Activated naive CD4-positive, alpha-beta T cell treated with anti-CD3 and anti-CD28 coated beads, Interleukin-2, amount 50 U/mL, for 24 hours (primary cell): ENCODE measurements around the gene ADAP1.

Experiments
- H3K27ac Mint-ChIP-seq: one replicate; pipeline ENCODE4 v1.8.0; 2021; ENCODE audit warnings: mild to moderate bottlenecking, mixed read lengths
- H3K27me3 Mint-ChIP-seq: one replicate; pipeline ENCODE4 v1.8.0; 2021; ENCODE audit warnings: mixed read lengths
- H3K36me3 Mint-ChIP-seq: one replicate; pipeline ENCODE4 v1.8.0; 2021; ENCODE audit warnings: mixed read lengths
- H3K4me1 Mint-ChIP-seq: one replicate; pipeline ENCODE4 v1.8.0; 2021; ENCODE audit warnings: mixed read lengths
- H3K4me3 Mint-ChIP-seq: one replicate; pipeline ENCODE4 v1.8.0; 2021; ENCODE audit warnings: mild to moderate bottlenecking, mixed read lengths
- H3K9me3 Mint-ChIP-seq: one replicate; pipeline ENCODE4 v1.8.0; 2021; ENCODE audit warnings: mixed read lengths

The ADAP1 gene

DNA sequence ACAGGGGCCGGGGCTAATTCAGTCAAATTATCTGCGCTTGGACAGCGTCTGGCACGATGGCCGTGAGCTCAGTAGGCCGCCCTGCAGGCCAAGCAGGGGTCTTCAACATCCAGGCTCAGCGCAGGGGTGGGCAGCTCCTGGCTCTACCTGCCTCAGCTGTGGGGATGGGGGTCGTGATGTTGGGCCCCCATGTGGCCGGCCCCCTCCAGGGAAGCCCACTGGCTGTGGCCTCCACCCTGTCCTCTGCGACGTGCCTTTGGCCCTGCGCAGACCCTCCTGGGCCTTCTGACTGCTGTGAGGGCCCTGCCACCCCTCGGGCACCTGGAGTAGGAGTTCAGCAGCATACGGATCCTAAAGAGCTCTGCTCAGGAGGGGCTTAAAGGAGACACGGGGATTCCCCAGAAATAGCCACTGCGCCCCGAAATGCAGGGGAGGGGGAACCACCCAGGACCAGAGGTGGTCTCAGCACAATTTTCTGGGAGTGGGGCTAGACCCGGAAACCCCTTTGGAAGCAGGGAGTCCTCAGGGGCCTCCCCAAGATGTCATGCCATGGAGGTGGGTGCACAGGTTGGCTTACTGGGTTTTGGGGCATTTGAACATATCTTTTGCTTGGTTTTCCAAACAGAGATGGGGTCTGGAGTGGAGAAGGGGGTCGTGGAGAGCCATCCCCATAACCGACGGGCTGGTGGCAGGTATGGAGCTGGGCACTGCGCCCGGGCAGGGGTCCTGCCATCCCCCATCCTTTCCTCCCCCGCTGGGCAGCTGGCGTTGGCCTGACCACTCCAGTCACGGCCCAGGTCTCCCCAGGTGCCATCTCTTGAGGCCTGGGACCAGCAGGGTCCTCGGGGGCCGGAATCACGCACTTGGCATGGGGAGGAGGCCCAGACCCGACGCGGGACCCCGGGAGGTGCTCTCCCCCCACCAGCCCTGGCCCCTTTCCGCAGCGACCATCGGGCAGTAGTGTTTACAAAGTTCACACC is 4.0 kb upstream of the ADAP1 start:
- Mint-ChIP-seq H3K27ac (no peak overlapping the region), H3K9me3 (no peaks in the 10 kb centered on the region), H3K27me3 (peaks cover 5% of the 10 kb centered on the region), H3K4me1 (peaks cover 1% of the 10 kb centered on the region), H3K36me3 (no peaks in the 10 kb centered on the region), H3K4me3 (no peak overlapping the region)

DNA sequence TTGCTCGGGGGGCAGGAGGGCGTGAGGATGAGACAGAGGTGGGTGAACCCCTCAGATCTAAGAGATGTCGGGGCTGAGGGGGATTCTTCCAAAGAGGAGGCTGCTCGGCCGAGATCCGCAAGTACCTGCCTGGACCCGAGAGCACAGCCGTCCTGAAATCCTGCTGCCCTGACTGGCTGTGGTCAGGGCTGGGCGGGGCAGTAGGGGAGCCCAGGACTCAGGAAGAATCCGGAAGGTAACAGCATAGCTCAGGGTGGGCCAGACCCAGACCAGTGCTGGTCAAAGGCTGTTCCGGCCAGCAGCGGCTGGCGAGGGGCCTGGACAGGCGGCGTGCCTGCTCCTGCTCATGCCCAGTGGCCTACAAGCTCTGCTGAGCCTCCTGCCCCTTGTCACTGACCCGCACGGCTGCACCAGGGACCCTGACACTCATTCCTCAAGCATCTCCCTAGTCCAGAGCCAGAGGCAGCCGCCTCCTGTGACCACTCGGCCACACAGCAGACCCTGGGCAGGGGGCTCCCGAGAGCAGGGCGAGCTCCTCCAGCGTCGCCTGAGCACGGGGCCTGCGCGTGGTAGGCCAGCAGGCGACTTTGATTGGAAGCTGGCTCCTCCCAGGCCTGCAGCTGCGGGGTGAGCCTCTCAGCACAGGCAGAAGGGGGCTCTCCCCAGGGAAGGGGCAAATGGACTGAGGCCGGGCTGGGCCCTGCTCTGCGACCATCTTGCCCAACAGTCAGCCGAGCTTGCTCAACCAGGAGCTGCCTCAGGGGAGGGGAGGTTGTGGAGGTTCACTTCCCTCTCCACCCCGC is 3.1 kb upstream of the ADAP1 start:
- no peak overlapping the region for H3K27ac Mint-ChIP-seq
- H3K4me3 Mint-ChIP-seq = no peak overlapping the region
- H3K4me1 Mint-ChIP-seq = no peaks in the 10 kb centered on the region
- peaks cover 5% of the 10 kb centered on the region for H3K27me3 Mint-ChIP-seq
- H3K36me3 Mint-ChIP-seq = no peaks in the 10 kb centered on the region
- no peaks in the 10 kb centered on the region for H3K9me3 Mint-ChIP-seq

DNA sequence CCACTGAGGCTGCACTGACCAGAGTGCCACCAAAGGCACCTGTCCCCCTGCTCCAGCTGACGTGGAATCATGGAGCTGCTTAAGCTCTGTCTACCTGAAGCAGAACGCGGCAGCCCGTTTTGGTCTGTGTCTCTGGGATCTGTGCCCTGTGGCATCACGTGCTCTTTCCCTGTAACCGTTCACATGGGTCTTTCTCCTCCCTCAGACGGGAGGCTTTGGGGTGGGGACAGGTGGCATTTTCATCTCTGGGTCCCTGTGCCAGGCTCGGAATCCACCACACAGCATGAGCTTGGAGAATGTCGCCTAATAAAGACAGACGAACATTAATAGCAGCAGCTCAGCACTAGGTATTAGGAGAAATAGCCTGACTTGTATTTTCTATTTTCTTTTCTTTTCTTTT is 1.6 kb upstream of the ADAP1 start:
- no peaks in the 10 kb centered on the region for H3K9me3 Mint-ChIP-seq
- H3K4me1 Mint-ChIP-seq = no peaks in the 10 kb centered on the region
- H3K27ac Mint-ChIP-seq = no peak overlapping the region
- H3K27me3 Mint-ChIP-seq = peaks cover 5% of the 10 kb centered on the region
- H3K36me3 Mint-ChIP-seq = no peaks in the 10 kb centered on the region
- peak overlapping the region; percentile 64 for H3K4me3 Mint-ChIP-seq

DNA sequence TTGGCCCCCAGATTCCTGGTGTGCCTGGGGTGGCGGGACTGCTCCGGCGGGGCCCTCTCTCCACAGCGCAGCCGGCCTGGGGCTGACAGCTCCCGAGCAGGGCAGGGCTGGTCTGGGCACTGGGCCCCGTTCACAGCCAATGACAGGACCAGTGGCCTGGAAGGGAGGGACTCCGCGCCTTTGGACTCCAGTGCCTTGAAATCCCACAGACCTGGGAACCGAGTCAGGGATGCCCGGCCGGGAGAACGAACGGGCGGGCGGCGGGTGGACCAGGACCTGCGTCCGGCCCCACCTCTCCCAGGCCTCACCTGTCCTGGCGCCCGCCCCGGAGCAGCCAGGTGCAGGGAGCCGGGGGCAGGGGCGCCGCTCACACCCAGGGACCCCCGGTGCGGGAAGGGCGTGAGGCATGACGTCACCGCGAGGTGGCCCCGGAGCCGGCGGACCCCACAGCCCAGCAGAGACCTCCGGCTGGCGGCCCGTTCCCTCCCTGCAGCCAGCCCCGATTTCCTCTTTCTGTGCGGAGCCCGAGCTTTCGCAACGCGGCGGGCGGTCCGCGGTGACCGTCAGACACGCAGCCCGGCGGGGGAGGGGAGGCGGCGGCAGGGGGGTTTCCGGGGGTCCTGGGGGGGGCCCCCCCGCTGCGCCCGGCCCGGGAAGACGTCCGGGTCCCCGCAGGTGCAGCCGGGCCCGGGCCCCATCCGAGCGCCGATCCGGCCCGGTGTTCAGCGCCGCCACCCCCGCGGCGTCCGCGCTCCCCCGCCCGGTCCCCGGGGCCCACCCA is 743 bp downstream of the ADAP1 start:
- H3K4me3 Mint-ChIP-seq = no peak overlapping the region
- H3K9me3 Mint-ChIP-seq = no peaks in the 10 kb centered on the region
- H3K27me3 Mint-ChIP-seq = peaks cover 5% of the 10 kb centered on the region
- no peak overlapping the region for H3K27ac Mint-ChIP-seq
- H3K4me1 Mint-ChIP-seq = peaks cover 4% of the 10 kb centered on the region
- no peaks in the 10 kb centered on the region for H3K36me3 Mint-ChIP-seq

DNA sequence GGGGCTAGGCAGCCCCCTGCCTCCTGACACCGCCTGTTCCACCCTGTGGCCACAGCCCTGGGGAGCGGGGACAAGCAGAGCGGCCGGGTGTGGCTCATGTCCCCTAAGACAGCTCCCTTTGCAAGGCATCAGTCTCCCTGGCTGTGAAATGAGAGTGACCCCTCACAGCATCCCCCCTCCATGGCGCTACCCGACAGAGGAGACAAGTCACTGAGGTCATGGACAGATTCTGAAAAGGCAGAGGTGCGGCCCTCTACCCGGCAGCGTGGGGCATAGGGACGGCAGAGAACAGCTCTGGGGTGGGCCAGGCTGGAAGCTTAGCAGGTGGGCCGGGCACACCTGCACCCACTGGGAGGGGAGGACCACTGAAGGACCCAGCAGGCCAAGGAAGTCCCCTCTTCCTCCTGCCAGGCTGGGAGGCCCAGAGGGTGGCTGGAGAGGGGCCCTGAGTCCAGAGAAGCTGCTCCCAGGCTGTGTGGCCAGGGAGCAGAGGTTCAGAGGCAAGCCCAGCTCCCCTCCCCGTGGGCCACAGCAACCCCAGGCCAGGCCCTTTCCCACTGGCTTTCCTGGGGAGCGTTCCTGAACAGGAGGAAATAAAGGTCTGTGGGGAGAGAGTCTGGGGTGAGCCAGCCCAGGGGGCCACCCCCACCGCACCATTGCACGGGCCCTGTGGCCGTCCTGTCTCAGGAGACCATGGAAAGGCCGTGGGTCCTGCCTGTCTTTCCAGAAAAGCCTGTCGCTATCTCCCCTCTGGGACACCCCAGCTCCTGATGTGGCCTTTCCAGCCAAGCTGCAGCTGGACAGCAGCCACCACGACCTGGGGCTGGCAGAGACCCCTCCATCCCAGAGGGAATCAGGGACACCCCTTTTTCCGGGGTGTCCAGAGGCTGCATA is 1.7 kb downstream of the ADAP1 start:
- Mint-ChIP-seq H3K27me3 (peaks cover 5% of the 10 kb centered on the region), H3K4me1 (peaks cover 4% of the 10 kb centered on the region), H3K27ac (no peak overlapping the region), H3K9me3 (no peaks in the 10 kb centered on the region), H3K4me3 (peak overlapping the region; percentile 52), H3K36me3 (no peaks in the 10 kb centered on the region)

DNA sequence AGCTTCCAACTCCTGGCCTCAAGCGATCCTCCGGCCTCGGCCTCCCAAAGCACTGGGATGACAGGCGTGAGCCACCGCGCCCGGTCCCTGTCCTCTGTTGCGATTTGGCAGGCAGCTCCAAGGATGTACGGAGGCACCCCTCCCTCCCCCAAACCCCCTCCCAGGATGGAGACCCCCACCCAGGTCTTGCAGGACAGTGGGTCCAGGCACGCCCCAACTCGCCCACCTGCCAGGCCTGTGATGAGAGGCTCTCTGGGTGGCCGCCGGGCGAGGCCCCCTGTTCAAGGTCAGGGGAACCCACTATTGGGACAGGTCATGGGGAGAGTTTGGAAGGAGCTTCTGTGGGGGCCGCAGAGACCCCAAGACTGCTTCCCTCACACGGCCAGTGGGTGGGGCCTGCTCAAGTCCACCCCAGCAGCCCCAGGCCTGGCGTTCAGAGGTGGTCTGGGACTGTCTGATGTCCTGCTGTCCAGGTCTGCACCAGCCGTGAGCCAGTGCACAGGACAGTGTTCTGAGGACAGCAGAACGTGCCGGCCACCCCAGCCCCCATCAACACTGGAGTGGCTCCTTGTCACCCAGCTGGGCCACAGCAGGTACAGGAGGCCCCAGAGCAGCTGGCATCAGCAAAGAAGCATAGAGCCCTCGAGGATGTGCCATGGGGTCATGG is 2.5 kb downstream of the ADAP1 start:
- Mint-ChIP-seq H3K4me3 (no peak overlapping the region), H3K27me3 (peaks cover 5% of the 10 kb centered on the region), H3K36me3 (no peaks in the 10 kb centered on the region), H3K4me1 (peaks cover 4% of the 10 kb centered on the region), H3K9me3 (no peaks in the 10 kb centered on the region), H3K27ac (no peak overlapping the region)

DNA sequence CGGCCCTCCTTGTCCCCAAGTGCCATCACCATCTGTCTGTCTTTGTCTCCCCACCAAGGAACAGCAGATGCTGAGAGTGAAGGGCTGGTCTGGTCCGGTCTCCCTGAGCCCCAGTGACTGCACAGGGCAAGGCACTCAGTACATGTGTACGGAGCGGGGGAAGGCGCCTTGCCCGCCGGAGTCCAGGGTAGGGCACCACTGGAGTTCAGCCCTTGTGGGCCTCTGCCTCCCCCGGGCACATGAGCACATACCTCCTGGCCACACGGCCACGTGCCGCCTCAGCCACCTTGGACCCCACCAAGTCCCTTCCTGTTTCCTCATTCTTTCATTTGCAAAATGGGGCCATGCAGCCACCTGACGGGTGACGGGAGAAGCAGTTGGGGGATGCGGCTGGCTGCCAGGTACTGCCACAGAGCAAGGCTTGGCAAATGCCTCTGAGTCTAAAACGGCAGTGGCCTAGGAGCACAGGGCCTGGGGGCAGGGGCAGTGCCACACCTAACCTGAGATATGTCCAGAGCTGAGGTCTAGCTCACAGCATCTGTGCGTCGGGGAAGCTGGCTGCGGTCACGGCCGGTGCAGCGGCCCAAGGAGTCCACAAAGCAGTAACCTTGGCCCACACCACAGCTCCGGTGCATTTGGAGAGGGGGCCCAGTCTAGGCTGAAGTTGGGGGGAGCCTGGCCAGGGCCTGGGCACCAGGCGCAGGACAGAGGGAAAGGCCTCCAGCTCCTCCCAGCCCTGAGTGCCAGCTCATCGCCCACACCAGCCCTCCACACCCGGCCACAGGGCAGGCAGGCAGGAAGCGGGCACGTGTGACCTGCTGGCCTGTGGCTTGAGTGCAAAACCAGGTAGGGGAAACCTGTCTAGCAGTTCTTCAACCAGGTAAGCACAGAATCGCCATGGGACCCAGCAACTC is 5.2 kb downstream of the ADAP1 start:
- no peak overlapping the region for H3K27ac Mint-ChIP-seq
- H3K9me3 Mint-ChIP-seq = no peaks in the 10 kb centered on the region

DNA sequence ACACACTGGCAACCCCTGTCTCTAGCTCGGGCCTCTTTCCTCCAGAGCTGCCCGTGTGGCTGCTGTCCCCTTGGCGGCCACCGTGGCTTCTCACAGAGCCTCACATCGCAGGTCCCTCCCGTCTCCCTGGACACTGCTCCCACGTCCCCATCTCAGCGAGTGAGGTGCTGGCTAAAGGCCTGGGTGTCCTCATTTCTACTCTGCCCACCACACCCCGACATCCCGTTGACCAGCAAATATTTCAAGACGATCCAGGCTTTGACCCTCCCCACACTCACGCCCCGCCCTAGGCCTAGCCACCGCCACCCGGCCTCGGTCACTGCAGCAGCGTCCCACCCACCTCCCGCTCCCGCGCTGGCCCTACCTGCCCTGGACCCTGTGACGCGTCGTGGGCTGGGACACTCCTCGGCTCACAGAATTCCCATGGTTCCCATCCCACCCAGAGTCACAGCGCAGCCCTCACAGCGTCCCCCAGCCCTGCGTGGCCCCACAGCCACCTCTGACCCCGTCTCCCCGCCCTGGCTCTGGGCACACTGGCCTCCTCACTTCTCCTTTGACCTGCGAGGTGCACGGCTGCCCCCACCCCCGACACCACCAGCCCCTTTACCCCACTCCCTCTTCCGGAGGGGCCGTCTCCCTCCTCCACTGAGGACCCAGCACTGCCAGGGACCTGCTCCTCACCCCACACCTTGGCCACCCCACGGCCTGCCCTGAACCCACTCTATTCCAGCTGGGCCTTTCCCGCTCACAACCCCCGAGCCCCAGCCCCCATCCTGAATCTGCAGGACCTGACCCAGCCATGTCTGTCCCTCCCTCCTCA is 6.9 kb downstream of the ADAP1 start:
- H3K27ac Mint-ChIP-seq = no peak overlapping the region
- H3K36me3 Mint-ChIP-seq = no peaks in the 10 kb centered on the region
- peaks cover 4% of the 10 kb centered on the region for H3K4me1 Mint-ChIP-seq
- H3K4me3 Mint-ChIP-seq = no peak overlapping the region
- H3K9me3 Mint-ChIP-seq = no peaks in the 10 kb centered on the region
- H3K27me3 Mint-ChIP-seq = no peaks in the 10 kb centered on the region

More for the DNA sequence above, 5.2 kb downstream of the ADAP1 start:
- Mint-ChIP-seq H3K4me1 (peaks cover 4% of the 10 kb centered on the region), H3K36me3 (no peaks in the 10 kb centered on the region), H3K4me3 (no peak overlapping the region), H3K27me3 (no peaks in the 10 kb centered on the region)

DNA sequence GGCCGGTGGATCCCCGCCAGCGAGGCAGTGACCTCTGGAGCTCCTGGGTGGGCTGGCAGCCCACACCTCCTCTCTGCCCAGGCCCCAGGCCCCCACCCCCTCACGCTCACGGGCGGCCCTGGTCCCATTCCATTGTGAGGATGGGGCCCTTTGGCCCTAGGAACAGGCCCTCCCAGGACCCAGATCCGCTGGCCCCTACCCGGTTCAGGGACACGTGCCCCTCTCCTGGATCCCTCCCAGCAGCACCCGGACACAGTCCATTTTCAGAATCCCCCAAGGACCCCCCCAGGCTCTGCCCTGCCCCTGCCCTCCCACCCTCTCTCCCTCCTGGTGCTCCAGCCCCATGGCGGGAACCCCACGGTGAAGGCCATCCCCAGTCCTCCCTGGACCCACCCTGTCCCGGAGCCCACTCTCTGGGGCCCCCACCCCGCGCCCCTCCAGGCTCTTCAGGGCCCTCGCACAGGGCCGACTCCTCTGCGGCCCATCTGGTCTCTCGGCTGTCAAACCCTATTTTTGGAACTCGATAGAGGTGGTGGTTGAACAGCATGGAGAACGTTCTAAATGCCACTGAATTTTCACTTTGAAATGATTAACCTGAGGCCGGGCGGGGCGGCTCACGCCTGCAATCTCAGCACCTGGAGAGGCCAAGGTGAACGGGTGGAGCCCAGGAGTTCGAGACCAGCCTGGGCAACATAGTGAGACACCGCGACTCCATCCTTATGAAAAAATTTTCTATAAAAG is 8.1 kb downstream of the ADAP1 start:
- Mint-ChIP-seq H3K27me3 (no peaks in the 10 kb centered on the region), H3K4me1 (peaks cover 11% of the 10 kb centered on the region), H3K4me3 (no peak overlapping the region), H3K27ac (no peak overlapping the region), H3K36me3 (no peaks in the 10 kb centered on the region), H3K9me3 (no peaks in the 10 kb centered on the region)

DNA sequence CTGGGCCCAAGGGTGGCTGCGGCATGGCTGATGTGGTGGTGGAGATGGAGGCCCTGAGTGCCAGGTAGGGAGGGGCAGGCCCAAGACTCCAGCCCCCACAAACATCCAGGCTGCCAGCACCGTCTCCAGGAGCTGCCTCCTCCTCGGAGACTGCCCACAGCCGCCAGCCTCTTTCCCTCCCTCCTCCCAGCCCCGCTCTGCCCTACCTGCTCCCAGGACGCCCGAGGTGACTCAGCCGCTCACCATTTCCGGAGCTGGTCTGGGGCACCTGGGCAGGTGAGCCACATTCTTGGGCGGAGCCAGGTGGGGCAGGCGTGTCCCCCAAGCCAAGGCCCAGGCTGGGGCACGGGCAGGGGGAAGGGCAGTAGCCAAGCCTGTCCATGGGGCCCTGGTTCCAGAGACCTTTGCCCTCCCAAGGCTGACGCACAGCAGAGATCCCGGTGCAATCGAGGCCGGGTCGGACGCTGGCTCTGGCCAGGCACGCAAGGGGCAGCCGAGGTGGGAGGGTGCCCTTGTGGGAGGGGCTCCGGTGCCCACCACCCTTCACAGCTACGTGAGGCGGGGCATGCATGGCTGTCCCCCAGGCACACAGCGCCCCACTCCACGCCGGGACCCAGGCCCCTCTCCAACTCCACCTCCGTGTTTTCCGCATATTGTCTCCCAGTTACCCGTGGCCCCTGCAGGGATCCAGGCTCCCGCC is 8.8 kb downstream of the ADAP1 start:
- Mint-ChIP-seq H3K9me3 (no peaks in the 10 kb centered on the region), H3K36me3 (no peaks in the 10 kb centered on the region), H3K27me3 (no peaks in the 10 kb centered on the region), H3K4me1 (peaks cover 17% of the 10 kb centered on the region), H3K27ac (no peak overlapping the region), H3K4me3 (no peak overlapping the region)

DNA sequence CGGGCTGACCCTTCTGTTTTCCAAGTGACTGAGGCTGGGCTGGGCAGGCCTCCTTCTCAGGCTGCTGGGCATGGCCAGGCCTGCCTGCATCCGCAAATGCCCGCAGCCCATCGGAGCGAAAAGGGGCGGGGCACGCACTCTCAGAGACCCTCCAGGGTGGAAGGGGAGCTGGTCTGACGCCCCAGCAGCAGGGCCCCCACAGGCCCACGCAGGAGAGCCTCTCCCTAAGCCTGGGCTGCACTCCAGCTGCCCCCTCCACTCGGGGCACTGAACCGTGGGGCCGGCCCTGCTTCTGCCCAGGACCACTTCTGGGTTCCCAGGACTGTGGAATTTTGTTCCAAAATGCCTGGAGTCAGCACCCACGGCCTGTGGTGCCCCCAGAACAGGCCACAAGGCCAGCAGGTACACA is 9.3 kb downstream of the ADAP1 start:
- Mint-ChIP-seq H3K36me3 (no peaks in the 10 kb centered on the region), H3K4me3 (no peak overlapping the region), H3K27me3 (no peaks in the 10 kb centered on the region), H3K27ac (no peak overlapping the region), H3K9me3 (no peaks in the 10 kb centered on the region), H3K4me1 (peaks cover 20% of the 10 kb centered on the region)

DNA sequence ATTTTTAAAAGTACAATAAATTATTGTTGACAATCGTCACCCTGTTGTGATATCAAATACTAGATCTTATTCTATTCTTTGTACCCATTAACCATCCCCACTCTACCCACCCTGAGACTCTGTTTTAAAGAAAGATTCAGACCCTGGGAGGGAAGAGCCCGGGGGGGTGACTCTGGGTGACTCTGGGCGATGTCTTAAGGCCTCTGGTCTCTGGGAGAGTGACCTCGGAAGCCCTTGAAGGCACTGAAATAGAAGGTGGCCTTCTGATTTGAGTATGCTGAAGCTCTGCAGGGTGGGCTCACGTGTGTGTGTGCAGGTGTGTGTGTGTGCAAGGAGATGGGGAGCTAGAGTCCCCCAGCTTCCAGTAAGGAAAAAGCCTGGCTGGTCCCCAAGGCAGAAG is 9.7 kb downstream of the ADAP1 start:
- Mint-ChIP-seq H3K27ac (no peak overlapping the region), H3K9me3 (no peaks in the 10 kb centered on the region), H3K27me3 (no peaks in the 10 kb centered on the region), H3K36me3 (no peaks in the 10 kb centered on the region), H3K4me3 (no peak overlapping the region), H3K4me1 (peaks cover 24% of the 10 kb centered on the region)
